Measurements from ENCODE around the gene MT1F.
"Not testable (repeated sequence)": the region's sequence is repeated elsewhere in the genome, so short reads cannot be mapped to it uniquely, and the experiment has no call there.

DNA sequence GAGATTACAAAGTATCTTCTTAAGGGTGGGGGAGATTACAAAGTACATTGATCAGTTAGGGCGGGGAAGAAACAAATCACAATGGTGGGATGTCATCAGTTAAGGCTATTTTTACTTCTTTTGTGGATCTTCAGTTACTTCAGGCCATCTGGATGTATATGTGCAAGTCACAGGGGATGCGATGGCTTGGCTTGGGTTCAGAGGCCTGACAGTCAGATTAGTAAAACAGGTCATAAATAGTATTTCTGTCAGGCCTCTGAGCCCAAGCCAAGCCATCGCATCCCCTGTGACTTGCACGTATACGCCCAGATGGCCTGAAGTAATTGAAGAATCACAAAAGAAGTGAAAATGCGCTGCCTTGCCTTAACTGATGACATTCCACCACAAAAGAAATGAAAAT lies 16.8 kb downstream of the MT1F start:
- TF ChIP-seq, protein P1, sequence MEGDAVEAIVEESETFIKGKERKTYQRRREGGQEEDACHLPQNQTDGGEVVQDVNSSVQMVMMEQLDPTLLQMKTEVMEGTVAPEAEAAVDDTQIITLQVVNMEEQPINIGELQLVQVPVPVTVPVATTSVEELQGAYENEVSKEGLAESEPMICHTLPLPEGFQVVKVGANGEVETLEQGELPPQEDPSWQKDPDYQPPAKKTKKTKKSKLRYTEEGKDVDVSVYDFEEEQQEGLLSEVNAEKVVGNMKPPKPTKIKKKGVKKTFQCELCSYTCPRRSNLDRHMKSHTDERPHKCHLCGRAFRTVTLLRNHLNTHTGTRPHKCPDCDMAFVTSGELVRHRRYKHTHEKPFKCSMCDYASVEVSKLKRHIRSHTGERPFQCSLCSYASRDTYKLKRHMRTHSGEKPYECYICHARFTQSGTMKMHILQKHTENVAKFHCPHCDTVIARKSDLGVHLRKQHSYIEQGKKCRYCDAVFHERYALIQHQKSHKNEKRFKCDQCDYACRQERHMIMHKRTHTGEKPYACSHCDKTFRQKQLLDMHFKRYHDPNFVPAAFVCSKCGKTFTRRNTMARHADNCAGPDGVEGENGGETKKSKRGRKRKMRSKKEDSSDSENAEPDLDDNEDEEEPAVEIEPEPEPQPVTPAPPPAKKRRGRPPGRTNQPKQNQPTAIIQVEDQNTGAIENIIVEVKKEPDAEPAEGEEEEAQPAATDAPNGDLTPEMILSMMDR (conservative IDR thresholded peaks at IDR 0.05; ENCODE audit: low read length) = not testable (repeated sequence)
- TF ChIP-seq EZH2phosphoT487 (IDR thresholded peaks at IDR 0.05; ENCODE audit: borderline replicate concordance) = not testable (repeated sequence)

Data from Loucy (cell line).